HG02610 (cell line): ENCODE data around the gene CDC14B.

Experiments
- ATAC-seq: cut with Tn5 transposase; IDR thresholded peaks from one replicate; pipeline ENCODE4 v1.9.1; 2021; ENCODE audit warnings: mild to moderate bottlenecking, moderate library complexity; ENCODE audit not compliant: unreplicated experiment

The CDC14B gene

GRCh38 chr9:96487029-96487396 lies 132.6 kb downstream of the CDC14B start:
- ATAC-seq, result no peak

GRCh38 chr9:96486386-96487028 lies 133.1 kb downstream of the CDC14B start:
- ATAC-seq, result no peak

- no peak for ATAC-seq
These were observed 134.4 kb downstream of the CDC14B start for GRCh38 chr9:96485280-96485679.

GRCh38 chr9:96484521-96484931 lies 135.1 kb downstream of the CDC14B start:
- ATAC-seq, result peak; percentile 89

GRCh38 chr9:96483733-96484390 lies 135.8 kb downstream of the CDC14B start:
- no peak for ATAC-seq

- no peak for ATAC-seq
These were observed 136.4 kb downstream of the CDC14B start for GRCh38 chr9:96483197-96483596.

GRCh38 chr9:96482476-96482875 lies 137.2 kb downstream of the CDC14B start:
- no peak for ATAC-seq

GRCh38 chr9:96480736-96481135 lies 138.9 kb downstream of the CDC14B start:
- ATAC-seq, result no peak

- peak; percentile 84 for ATAC-seq
These were observed 140.7 kb downstream of the CDC14B start for GRCh38 chr9:96478829-96479371.

GRCh38 chr9:96476591-96476990 lies 143.1 kb downstream of the CDC14B start:
- no peak for ATAC-seq

- no peak for ATAC-seq
These were observed 143.6 kb downstream of the CDC14B start for GRCh38 chr9:96476013-96476412.

GRCh38 chr9:96467784-96468183 lies 151.9 kb downstream of the CDC14B start:
- ATAC-seq, result no peak

- ATAC-seq, result no peak
These were observed 155.2 kb downstream of the CDC14B start for GRCh38 chr9:96464426-96464825.

- no peak for ATAC-seq
These were observed 157.1 kb downstream of the CDC14B start for GRCh38 chr9:96462541-96462940.

- ATAC-seq, result no peak
These were observed 158.3 kb downstream of the CDC14B start for GRCh38 chr9:96461336-96461735.

- no peak for ATAC-seq
These were observed 158.8 kb downstream of the CDC14B start for GRCh38 chr9:96460882-96461281.

GRCh38 chr9:96460470-96460869 lies 159.2 kb downstream of the CDC14B start:
- no peak for ATAC-seq

- no peak for ATAC-seq
These were observed 160.2 kb downstream of the CDC14B start for GRCh38 chr9:96459268-96460007.

GRCh38 chr9:96458226-96458625 lies 161.4 kb downstream of the CDC14B start:
- ATAC-seq, result no peak

GRCh38 chr9:96457266-96457665 lies 162.4 kb downstream of the CDC14B start:
- ATAC-seq, result no peak

GRCh38 chr9:96453625-96454024 lies 166.0 kb downstream of the CDC14B start:
- no peak for ATAC-seq
